Stimulated activated naive CD4-positive, alpha-beta T cell (primary cell): ENCODE measurements around the gene HEG1.
"Not testable (repeated sequence)": the region's sequence is repeated elsewhere in the genome, so short reads cannot be mapped to it uniquely, and the experiment has no call there.

Experiments
- DNase-seq, 6 experiments: peaks; one replicate each; lab custom pipeline; 2025; lab: John Stamatoyannopoulos, UW

The HEG1 gene

GRCh38 chr3:124986192-124987143 lies 69.3 kb downstream of the HEG1 start:
- DNase-seq = no peak

GRCh38 chr3:124985349-124985748 lies 70.4 kb downstream of the HEG1 start:
- DNase-seq = no peak

- no peak for DNase-seq
Observed at GRCh38 chr3:124984754-124985153, 71.0 kb downstream of the HEG1 start.

GRCh38 chr3:124982855-124983254 lies 72.9 kb downstream of the HEG1 start:
- DNase-seq = no peak

- DNase-seq = no peak
Observed at GRCh38 chr3:124981472-124981871, 74.3 kb downstream of the HEG1 start.

- no peak for DNase-seq
Observed at GRCh38 chr3:124978627-124979026, 77.2 kb downstream of the HEG1 start.

GRCh38 chr3:124976383-124976782 lies 79.4 kb downstream of the HEG1 start:
- DNase-seq = no peak

GRCh38 chr3:124974691-124975090 lies 81.1 kb downstream of the HEG1 start:
- DNase-seq = no peak

GRCh38 chr3:124973290-124973689 lies 82.5 kb downstream of the HEG1 start:
- no peak for DNase-seq

- no peak for DNase-seq
Observed at GRCh38 chr3:124972457-124972856, 83.3 kb downstream of the HEG1 start.

GRCh38 chr3:124969963-124970722 lies 85.7 kb downstream of the HEG1 start:
- DNase-seq = no peak

GRCh38 chr3:124969190-124969589 lies 86.6 kb downstream of the HEG1 start:
- no peak for DNase-seq

GRCh38 chr3:124967964-124968363 lies 87.8 kb downstream of the HEG1 start:
- DNase-seq = no peak

GRCh38 chr3:124966521-124967445 lies 89.0 kb downstream of the HEG1 start:
- DNase-seq = no peak

GRCh38 chr3:124965413-124965812 lies 90.4 kb downstream of the HEG1 start:
- no peak for DNase-seq

GRCh38 chr3:124964387-124964786 lies 91.4 kb downstream of the HEG1 start:
- DNase-seq = no peak

- no peak for DNase-seq
Observed at GRCh38 chr3:124963755-124964154, 92.0 kb downstream of the HEG1 start.

GRCh38 chr3:124962403-124962940 lies 93.3 kb downstream of the HEG1 start:
- DNase-seq = no peak

- no peak for DNase-seq
Observed at GRCh38 chr3:124960698-124961097, 95.1 kb downstream of the HEG1 start.

- no peak for DNase-seq
Observed at GRCh38 chr3:124960105-124960504, 95.7 kb downstream of the HEG1 start.

- DNase-seq = not testable (repeated sequence)
Observed at GRCh38 chr3:124957951-124958350, 97.8 kb downstream of the HEG1 start.
